ENCODE data around the gene ALDH2. TPM values are rescaled to one million over a fixed set of nuclear protein-coding genes. Genes with fewer than 3 reads are reported as not detected.
"Not testable (repeated sequence)": the region's sequence is repeated elsewhere in the genome, so short reads cannot be mapped to it uniquely, and the experiment has no call there.

The ALDH2 gene
- total and polyA plus RNA-seq, 9 of the 15 experiments (the other 6 are each of a cell fraction or from before 2014, with no cell fraction given), result 1.9 to 22.5 (median 12.2) TPM

DNA sequence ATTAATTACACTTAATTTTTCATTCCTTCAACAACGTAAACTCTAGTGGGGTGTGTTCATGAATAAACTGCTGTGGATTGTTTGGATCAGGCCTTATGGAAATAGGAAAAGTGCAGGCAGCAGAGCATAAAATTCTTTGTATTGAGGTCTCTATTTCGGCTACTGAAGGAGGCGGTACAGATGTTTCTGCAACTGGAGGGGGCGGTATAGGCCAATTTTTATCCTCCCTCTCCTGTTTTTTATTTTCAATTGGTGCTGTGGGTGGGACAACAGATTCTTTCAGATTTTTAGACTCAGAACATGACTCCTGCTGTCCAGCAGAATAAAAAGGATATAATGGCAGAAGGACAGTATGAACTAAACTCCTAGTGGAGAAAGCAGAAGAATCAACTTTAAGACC lies 57.6 kb downstream of the ALDH2 start:
- H3K4me3 ChIP-seq; H3K9ac ChIP-seq (ENCODE audit: insufficient read depth in 1 of 2, low read depth in 2 of 2, low read length in 2 of 2); FAIRE-seq; H3K4me2 ChIP-seq (ENCODE audit: insufficient read depth, low read length); DNase-seq (ENCODE audit: extremely low read depth in 1 of 4, low spot score in 3 of 4); H2AFZ ChIP-seq (ENCODE audit: low read depth, low read length); BruUV-seq (replicated peaks); H3K9me1 ChIP-seq (ENCODE audit: control insufficient read depth, insufficient read depth, low read length); H4K20me1 ChIP-seq (replicated peaks; ENCODE audit: control insufficient read depth, insufficient read depth, low read length); H3K9me3 ChIP-seq (replicated peaks; ENCODE audit: control insufficient read depth, insufficient read depth, low read depth, low read length); H3K27me3 ChIP-seq (ENCODE audit: control insufficient read depth in 2 of 2, insufficient read depth in 2 of 2, low read length in 2 of 2); H3K4me1 ChIP-seq (replicated peaks in 1 of 2; ENCODE audit: control insufficient read depth in 2 of 2, insufficient read depth in 2 of 2, low read length in 2 of 2); in situ Hi-C loops (cut with MboI); H3K27ac ChIP-seq (ENCODE audit: extremely low read depth, low read depth, low read length); POLR2A ChIA-PET; H3K79me2 ChIP-seq (ENCODE audit: control insufficient read depth, insufficient read depth, low read length); H3K36me3 ChIP-seq (ENCODE audit: control insufficient read depth, insufficient read depth, low read length): not testable (repeated sequence)
- TF ChIP-seq RAD21 (CRISPR knock-in tag; conservative IDR thresholded peaks at IDR 0.05 in 1 of 2, IDR thresholded peaks at IDR 0.05 in 1 of 2) (peak; percentile 36 to 77), SMC3 (conservative IDR thresholded peaks at IDR 0.05; ENCODE audit: insufficient read depth, low read depth, low read length) (peak; percentile 35; the same call in 1 of the 2 replicates)
- TF ChIP-seq, protein P1, sequence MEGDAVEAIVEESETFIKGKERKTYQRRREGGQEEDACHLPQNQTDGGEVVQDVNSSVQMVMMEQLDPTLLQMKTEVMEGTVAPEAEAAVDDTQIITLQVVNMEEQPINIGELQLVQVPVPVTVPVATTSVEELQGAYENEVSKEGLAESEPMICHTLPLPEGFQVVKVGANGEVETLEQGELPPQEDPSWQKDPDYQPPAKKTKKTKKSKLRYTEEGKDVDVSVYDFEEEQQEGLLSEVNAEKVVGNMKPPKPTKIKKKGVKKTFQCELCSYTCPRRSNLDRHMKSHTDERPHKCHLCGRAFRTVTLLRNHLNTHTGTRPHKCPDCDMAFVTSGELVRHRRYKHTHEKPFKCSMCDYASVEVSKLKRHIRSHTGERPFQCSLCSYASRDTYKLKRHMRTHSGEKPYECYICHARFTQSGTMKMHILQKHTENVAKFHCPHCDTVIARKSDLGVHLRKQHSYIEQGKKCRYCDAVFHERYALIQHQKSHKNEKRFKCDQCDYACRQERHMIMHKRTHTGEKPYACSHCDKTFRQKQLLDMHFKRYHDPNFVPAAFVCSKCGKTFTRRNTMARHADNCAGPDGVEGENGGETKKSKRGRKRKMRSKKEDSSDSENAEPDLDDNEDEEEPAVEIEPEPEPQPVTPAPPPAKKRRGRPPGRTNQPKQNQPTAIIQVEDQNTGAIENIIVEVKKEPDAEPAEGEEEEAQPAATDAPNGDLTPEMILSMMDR (IDR thresholded peaks at IDR 0.05 in 2 of 3, conservative IDR thresholded peaks at IDR 0.05 in 1 of 3; ENCODE audit: insufficient read depth in 2 of 3, low read depth in 1 of 3, low read length in 3 of 3), result peak; percentile 42 to 62 (median 52); a peak in 5 of 6 replicates
- TF ChIP-seq, protein P2, sequence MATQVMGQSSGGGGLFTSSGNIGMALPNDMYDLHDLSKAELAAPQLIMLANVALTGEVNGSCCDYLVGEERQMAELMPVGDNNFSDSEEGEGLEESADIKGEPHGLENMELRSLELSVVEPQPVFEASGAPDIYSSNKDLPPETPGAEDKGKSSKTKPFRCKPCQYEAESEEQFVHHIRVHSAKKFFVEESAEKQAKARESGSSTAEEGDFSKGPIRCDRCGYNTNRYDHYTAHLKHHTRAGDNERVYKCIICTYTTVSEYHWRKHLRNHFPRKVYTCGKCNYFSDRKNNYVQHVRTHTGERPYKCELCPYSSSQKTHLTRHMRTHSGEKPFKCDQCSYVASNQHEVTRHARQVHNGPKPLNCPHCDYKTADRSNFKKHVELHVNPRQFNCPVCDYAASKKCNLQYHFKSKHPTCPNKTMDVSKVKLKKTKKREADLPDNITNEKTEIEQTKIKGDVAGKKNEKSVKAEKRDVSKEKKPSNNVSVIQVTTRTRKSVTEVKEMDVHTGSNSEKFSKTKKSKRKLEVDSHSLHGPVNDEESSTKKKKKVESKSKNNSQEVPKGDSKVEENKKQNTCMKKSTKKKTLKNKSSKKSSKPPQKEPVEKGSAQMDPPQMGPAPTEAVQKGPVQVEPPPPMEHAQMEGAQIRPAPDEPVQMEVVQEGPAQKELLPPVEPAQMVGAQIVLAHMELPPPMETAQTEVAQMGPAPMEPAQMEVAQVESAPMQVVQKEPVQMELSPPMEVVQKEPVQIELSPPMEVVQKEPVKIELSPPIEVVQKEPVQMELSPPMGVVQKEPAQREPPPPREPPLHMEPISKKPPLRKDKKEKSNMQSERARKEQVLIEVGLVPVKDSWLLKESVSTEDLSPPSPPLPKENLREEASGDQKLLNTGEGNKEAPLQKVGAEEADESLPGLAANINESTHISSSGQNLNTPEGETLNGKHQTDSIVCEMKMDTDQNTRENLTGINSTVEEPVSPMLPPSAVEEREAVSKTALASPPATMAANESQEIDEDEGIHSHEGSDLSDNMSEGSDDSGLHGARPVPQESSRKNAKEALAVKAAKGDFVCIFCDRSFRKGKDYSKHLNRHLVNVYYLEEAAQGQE (IDR thresholded peaks at IDR 0.05; ENCODE audit: borderline replicate concordance), result peak; percentile 28; the same call in 1 of the 2 replicates
- TF ChIP-seq, protein P2 (CRISPR knock-in tag; IDR thresholded peaks at IDR 0.05; ENCODE audit: low read depth), result not testable (repeated sequence)
- intact Hi-C loops (cut with micrococcal nuclease), result loop anchor here (2.0 to 10.0 kb wide), 4 partner anchors 90 to 562 kb away; partner anchors contain the start of genes ERP29 and TMEM116
- WGBS (ENCODE audit: insufficient coverage, low coverage, missing lambda C conversion rate), result 1% methylated on average over 4 of the region's 4 CpGs
- CTCF ChIA-PET (ENCODE audit: low intra/inter-chr PET ratio), result interaction anchor here (0.7 kb wide), 1 partner anchor 72 kb away, joined by 4 read pairs; no protein-coding TSS in a partner anchor
- ATAC-seq, result peak; percentile 57

All from K562 (cell line).